IPS-NIHi7 (cell line): ENCODE measurements around the gene SIGLEC15.
"Not testable (repeated sequence)": the region's sequence is repeated elsewhere in the genome, so short reads cannot be mapped to it uniquely, and the experiment has no call there.

Experiments
- DNase-seq: peaks from one replicate; pipeline ENCODE4 v3.0.0; 2012; ENCODE audit warnings: mixed read lengths; ENCODE audit errors: extremely low spot score

The SIGLEC15 gene

GRCh38 chr18:45820106-45820745, 5.2 kb upstream of the SIGLEC15 start:
- DNase-seq, result no peak

- no peak for DNase-seq
These were observed 4.4 kb upstream of the SIGLEC15 start for GRCh38 chr18:45821026-45821425.

- no peak for DNase-seq
These were observed 3.8 kb upstream of the SIGLEC15 start for GRCh38 chr18:45821711-45822110.

GRCh38 chr18:45826084-45826483, 609 bp downstream of the SIGLEC15 start:
- DNase-seq, result no peak

GRCh38 chr18:45826716-45827115, 1.2 kb downstream of the SIGLEC15 start:
- not testable (repeated sequence) for DNase-seq

GRCh38 chr18:45828917-45829811, 3.7 kb downstream of the SIGLEC15 start:
- DNase-seq, result peak; percentile 56

GRCh38 chr18:45829855-45830254, 4.4 kb downstream of the SIGLEC15 start:
- DNase-seq, result no peak

GRCh38 chr18:45830917-45831316, 5.4 kb downstream of the SIGLEC15 start:
- no peak for DNase-seq

- DNase-seq, result no peak
These were observed 8.4 kb downstream of the SIGLEC15 start for GRCh38 chr18:45833846-45834245.

- DNase-seq, result no peak
These were observed 8.8 kb downstream of the SIGLEC15 start for GRCh38 chr18:45834306-45834705.

GRCh38 chr18:45835057-45835636, 9.7 kb downstream of the SIGLEC15 start:
- DNase-seq, result no peak

- no peak for DNase-seq
These were observed 11.0 kb downstream of the SIGLEC15 start for GRCh38 chr18:45836242-45837205.

- DNase-seq, result peak; percentile 65
These were observed 12.0 kb downstream of the SIGLEC15 start for GRCh38 chr18:45837283-45838070.

- DNase-seq, result no peak
These were observed 13.0 kb downstream of the SIGLEC15 start for GRCh38 chr18:45838302-45839070.

- peak; percentile 60 for DNase-seq
These were observed 14.2 kb downstream of the SIGLEC15 start for GRCh38 chr18:45839414-45840395.

- no peak for DNase-seq
These were observed 15.7 kb downstream of the SIGLEC15 start for GRCh38 chr18:45841060-45841764.

- no peak for DNase-seq
These were observed 16.4 kb downstream of the SIGLEC15 start for GRCh38 chr18:45841765-45842442.
